MCF 10A (cell line): ENCODE results near the gene RAD51. TPM values are rescaled to one million over a fixed set of nuclear protein-coding genes. Genes with fewer than 3 reads are reported as not detected.

Source experiments
- BruUV-seq: library from RNA; stranded (reverse); fragments of 400-500 nt; replicated peaks from 2 replicates; lab custom pipeline; 2021; lab: Mats Ljungman, UMichigan
- CTCF ChIA-PET: fragments of 300-600 bp; sonication (Branson Sonifier 250); formaldehyde crosslinking; extraction: SDS; loops from one replicate; lab custom pipeline; 2021; ENCODE audit warnings: antibody characterized with exemption, inconsistent platforms; lab: Yijun Ruan, JAX
- POLR2A ChIA-PET: fragments of 300-600, 350-650 bp; sonication (Branson Sonifier 250); formaldehyde crosslinking; extraction: SDS; loops from one replicate; lab custom pipeline; 2020; ENCODE audit warnings: antibody characterized with exemption, inconsistent platforms; lab: Yijun Ruan, JAX
- DNase-seq: peaks from one replicate; pipeline ENCODE4 v3.0.0-alpha.2; 2018; ENCODE audit not compliant: unreplicated experiment
- H3K27ac Mint-ChIP-seq: one replicate; pipeline ENCODE4 v1.8.0; 2022; ENCODE audit warnings: mild to moderate bottlenecking, low read depth, mixed read lengths; ENCODE audit not compliant: unreplicated experiment
- H3K27me3 Mint-ChIP-seq: one replicate; pipeline ENCODE4 v1.8.0; 2022; ENCODE audit warnings: mixed read lengths; ENCODE audit not compliant: insufficient read depth, unreplicated experiment
- H3K36me3 Mint-ChIP-seq: one replicate; pipeline ENCODE4 v1.8.0; 2022; ENCODE audit warnings: mild to moderate bottlenecking, moderate library complexity, mixed read lengths; ENCODE audit not compliant: insufficient read depth, unreplicated experiment
- H3K4me1 Mint-ChIP-seq: one replicate; pipeline ENCODE4 v1.8.0; 2022; ENCODE audit warnings: mixed read lengths; ENCODE audit not compliant: insufficient read depth, unreplicated experiment
- H3K4me3 Mint-ChIP-seq: one replicate; pipeline ENCODE4 v1.8.0; 2022; ENCODE audit warnings: mild to moderate bottlenecking, moderate library complexity, mixed read lengths; ENCODE audit not compliant: unreplicated experiment
- H3K9me3 Mint-ChIP-seq: one replicate; pipeline ENCODE4 v1.8.0; 2022; ENCODE audit warnings: mixed read lengths; ENCODE audit not compliant: unreplicated experiment
- intact Hi-C: fragments of 100-400 bp; cut with micrococcal nuclease; formaldehyde crosslinking; loops from 2 replicates; pipeline ENCODE4 v1.14.1; 2022
- total RNA-seq: library from RNA; stranded (reverse); gene quantifications from 2 replicates; pipeline ENCODE4 v1.2.3, GENCODE V29; 2022
- TF ChIP-seq, protein P1 (sequence below): fragments of 200-600 bp; IDR thresholded peaks from one replicate; pipeline ENCODE4 v1.8.0; 2022; ENCODE audit warnings: antibody characterized with exemption, mild to moderate bottlenecking; ENCODE audit not compliant: unreplicated experiment

Gene RAD51
- total RNA-seq, 1 experiment from 2014 or later: 7.1 TPM

DNA sequence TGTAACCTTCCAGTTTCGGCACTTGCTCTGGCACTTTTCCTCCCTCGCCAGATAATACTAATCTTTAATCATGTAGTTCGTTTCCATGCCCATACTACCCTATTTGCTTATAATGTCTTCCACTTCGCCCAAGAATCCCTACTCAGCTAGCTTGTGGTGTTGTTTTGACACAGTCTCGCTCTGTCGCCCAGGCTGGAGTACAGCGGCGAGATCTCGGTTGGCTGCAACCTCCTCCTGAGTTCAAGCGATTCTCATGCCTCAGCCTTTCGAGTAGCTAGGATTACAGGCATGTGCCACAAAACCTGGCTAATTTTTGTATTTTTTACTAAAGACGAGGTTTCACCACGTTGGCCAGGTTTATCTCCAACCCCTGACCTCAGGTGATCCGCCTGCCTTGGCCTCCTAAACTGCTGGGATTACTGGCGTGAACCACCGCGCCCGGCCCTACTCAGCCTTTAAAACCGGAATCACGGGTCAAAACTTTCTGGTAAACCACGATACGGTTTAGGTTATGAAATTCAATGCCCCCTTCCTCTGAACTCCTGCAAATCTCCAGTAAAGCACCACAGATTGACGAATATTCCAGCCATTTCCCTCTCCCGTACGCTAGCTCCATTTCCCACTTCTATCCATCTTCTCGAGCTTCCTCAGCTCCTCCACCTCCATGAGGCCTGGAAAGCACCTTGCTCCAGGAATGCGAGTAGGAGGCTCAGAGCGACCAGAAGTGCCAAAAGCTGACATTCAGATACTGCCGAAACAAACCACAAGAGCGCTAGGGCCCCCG lies 878 bp upstream of the RAD51 start:
- DNase-seq: no peak
- Mint-ChIP-seq H3K36me3 (peaks cover 20% of the 10 kb centered on the region), H3K27ac (peak overlapping the region; percentile 98), H3K9me3 (no peaks in the 10 kb centered on the region), H3K27me3 (no peaks in the 10 kb centered on the region), H3K4me1 (peaks cover 17% of the 10 kb centered on the region), H3K4me3 (peak overlapping the region; percentile 96)
- CTCF ChIA-PET: interaction anchor here (0.5 to 4.1 kb wide), 6 partner anchors 15 to 536 kb away, joined by 3 to 17 read pairs (median 3); partner anchors contain the start of gene EXD1
- BruUV-seq: TSS peak; percentile 70
- POLR2A ChIA-PET: interaction anchor here (0.5 to 3.9 kb wide), 34 partner anchors 9 to 714 kb away, joined by 3 to 26 read pairs (median 4); partner anchors contain the start of genes C15orf62, CCDC32, DNAJC17 and GCHFR
- TF ChIP-seq, protein P1, sequence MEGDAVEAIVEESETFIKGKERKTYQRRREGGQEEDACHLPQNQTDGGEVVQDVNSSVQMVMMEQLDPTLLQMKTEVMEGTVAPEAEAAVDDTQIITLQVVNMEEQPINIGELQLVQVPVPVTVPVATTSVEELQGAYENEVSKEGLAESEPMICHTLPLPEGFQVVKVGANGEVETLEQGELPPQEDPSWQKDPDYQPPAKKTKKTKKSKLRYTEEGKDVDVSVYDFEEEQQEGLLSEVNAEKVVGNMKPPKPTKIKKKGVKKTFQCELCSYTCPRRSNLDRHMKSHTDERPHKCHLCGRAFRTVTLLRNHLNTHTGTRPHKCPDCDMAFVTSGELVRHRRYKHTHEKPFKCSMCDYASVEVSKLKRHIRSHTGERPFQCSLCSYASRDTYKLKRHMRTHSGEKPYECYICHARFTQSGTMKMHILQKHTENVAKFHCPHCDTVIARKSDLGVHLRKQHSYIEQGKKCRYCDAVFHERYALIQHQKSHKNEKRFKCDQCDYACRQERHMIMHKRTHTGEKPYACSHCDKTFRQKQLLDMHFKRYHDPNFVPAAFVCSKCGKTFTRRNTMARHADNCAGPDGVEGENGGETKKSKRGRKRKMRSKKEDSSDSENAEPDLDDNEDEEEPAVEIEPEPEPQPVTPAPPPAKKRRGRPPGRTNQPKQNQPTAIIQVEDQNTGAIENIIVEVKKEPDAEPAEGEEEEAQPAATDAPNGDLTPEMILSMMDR: no peak
- intact Hi-C loops: loop anchor here (5.0 kb wide), 1 partner anchor 102 kb away; the partner anchor contains the start of gene KNL1

DNA sequence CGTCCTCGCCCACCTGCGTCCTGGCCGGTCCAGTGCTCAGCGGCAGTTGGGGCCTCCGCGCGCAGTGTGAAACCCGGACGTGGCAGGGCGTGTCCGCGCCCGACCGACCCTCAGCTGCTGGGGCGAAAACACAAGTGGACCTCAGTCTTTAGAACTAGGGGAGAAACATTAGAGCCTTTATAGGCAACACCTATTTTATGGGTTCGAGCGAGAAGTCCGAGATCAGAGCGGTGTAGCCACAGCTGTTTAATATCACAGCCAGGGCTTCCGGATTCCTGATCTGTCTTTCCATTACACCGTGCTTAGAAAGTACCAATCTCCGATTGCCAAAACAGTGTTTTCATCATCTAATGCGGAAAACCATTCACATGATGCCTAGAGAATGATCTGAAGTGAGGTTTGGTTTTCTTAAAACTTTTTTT lies 506 bp downstream of the RAD51 start:
- ChIA-PET POLR2A (interaction anchor here (0.5 to 3.9 kb wide), 19 partner anchors 9 to 203 kb away, joined by 3 to 26 read pairs (median 5); partner anchors contain the start of genes DNAJC17, GCHFR, KNL1 and RPUSD2), CTCF (interaction anchor here (0.7 to 4.1 kb wide), 4 partner anchors 17 to 199 kb away, joined by 3 to 17 read pairs (median 4); partner anchors contain the start of gene VPS18)
- H3K4me1 Mint-ChIP-seq: peaks cover 10% of the 10 kb centered on the region
- no peaks in the 10 kb centered on the region for H3K9me3 Mint-ChIP-seq
- H3K4me3 Mint-ChIP-seq: peak overlapping the region; percentile 96
- H3K36me3 Mint-ChIP-seq: peaks cover 21% of the 10 kb centered on the region
- BruUV-seq: TSS peak; percentile 31
- H3K27ac Mint-ChIP-seq: peak overlapping the region; percentile 98
- TF ChIP-seq, protein P1: no peak
- DNase-seq: peak; percentile 33
- intact Hi-C loops: no loop called here
- no peaks in the 10 kb centered on the region for H3K27me3 Mint-ChIP-seq

DNA sequence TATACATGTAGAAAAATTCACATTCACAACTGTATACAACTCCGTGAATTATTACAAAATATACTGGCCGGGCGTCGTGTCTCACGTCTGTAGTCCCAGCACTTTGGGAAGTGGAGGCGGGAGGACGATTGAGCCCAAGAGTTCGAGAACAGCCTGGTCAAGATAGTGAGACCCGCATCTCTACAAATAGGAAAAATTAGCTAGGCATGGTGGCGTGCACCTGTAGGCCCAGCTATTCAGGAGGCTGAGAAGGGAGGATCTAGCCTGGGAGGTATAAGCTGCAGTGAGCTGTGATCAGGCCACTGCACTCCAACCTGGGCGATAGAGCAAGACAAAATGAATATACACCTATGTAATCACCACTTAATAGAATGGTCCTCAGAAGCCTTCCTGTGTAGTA lies 1.3 kb downstream of the RAD51 start:
- Mint-ChIP-seq H3K4me1 (peaks cover 10% of the 10 kb centered on the region), H3K9me3 (no peaks in the 10 kb centered on the region), H3K4me3 (peak overlapping the region; percentile 96), H3K27ac (no peak overlapping the region), H3K27me3 (no peaks in the 10 kb centered on the region), H3K36me3 (peaks cover 28% of the 10 kb centered on the region)
- POLR2A ChIA-PET: interaction anchor here (0.7 to 3.9 kb wide), 4 partner anchors 11 to 92 kb away, joined by 3 to 26 read pairs (median 8); no protein-coding TSS in a partner anchor
- no peak for DNase-seq
- CTCF ChIA-PET: interaction anchor here (0.7 to 4.1 kb wide), 2 partner anchors 17 to 196 kb away, joined by 4 to 17 read pairs; no protein-coding TSS in a partner anchor
- TF ChIP-seq, protein P1: no peak
- no TSS peak for BruUV-seq
- intact Hi-C loops: no loop called here

DNA sequence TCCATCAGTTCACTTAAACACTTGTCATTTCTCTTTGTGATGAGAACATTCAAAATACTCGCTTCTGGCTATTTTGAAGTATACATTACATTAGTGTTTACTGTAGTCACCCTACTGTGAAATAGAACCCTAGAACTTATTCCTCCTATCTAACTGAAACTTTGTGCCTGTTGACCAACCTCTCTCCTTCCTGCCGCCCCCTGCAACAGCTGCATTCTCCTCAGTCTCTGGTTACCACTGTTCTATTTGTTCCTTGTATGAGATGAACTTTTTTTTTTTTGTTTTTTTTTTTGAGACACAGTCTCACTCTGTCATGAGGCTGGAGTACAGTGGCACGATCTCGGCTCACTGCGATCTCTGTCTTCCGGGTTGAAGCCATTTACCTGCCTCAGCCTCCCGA lies 2.9 kb downstream of the RAD51 start:
- ChIA-PET CTCF (interaction anchor here (0.7 kb wide), 1 partner anchor 9 kb away, joined by 3 read pairs; no protein-coding TSS in a partner anchor), POLR2A (no interaction called here)
- H3K9me3 Mint-ChIP-seq: no peaks in the 10 kb centered on the region
- no TSS peak for BruUV-seq
- H3K36me3 Mint-ChIP-seq: peaks cover 29% of the 10 kb centered on the region
- peak overlapping the region; percentile 63 for H3K27ac Mint-ChIP-seq
- intact Hi-C loops: no loop called here
- H3K27me3 Mint-ChIP-seq: no peaks in the 10 kb centered on the region
- TF ChIP-seq, protein P1: no peak
- no peak overlapping the region for H3K4me3 Mint-ChIP-seq
- no peak for DNase-seq
- peaks cover 10% of the 10 kb centered on the region for H3K4me1 Mint-ChIP-seq
